ENCODE results near the gene FGGY.
"Not testable (repeated sequence)": the region's sequence is repeated elsewhere in the genome, so short reads cannot be mapped to it uniquely, and the experiment has no call there.

The FGGY gene, protein sequence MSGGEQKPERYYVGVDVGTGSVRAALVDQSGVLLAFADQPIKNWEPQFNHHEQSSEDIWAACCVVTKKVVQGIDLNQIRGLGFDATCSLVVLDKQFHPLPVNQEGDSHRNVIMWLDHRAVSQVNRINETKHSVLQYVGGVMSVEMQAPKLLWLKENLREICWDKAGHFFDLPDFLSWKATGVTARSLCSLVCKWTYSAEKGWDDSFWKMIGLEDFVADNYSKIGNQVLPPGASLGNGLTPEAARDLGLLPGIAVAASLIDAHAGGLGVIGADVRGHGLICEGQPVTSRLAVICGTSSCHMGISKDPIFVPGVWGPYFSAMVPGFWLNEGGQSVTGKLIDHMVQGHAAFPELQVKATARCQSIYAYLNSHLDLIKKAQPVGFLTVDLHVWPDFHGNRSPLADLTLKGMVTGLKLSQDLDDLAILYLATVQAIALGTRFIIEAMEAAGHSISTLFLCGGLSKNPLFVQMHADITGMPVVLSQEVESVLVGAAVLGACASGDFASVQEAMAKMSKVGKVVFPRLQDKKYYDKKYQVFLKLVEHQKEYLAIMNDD
- total RNA-seq, result 7.9 to 24.1 (median 14.5) reads per million in 18 experiments

DNA sequence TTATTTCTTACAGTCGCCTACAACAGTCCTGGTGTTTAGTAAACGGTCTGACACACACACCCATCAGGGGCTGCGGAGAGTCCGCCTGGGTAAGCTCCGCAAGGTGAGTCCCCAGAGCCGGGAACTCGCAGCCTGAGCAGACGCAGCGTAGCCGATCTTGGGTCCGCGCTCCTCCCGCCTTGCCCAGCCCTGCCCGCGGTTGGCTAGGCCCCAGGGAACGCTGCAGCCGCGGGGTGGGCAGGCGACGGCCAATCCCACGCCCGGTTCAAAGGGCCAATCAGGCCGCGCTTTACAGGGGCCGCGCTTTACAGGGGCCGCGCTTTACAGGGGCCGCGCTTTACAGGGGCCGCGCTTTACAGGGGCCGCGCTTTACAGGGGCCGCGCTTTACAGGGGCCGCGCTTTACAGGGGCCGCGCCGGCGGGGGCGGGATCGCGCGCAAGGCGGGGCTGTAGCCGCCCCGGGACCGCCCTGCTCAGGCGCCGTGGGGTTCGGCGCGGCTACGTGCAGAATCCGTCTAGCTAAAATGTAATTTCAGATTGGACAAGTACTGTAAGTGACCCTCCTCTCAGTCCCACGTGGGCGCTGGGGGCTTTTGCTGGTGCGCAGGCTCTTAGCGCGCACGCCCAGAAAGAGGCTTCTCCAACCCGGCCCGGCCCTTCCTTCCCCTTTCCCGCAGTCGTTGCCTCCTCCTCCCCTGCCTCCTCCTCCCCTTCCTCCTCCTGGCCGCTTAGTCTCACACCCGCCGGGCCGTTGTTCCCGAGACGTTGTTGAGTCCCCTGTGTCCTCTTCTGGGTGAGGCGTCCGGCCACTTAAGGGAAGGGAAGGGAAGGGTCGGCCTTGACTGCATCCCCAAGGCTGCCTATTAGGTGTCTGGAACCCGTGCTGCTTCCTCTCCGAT, at the start of gene FGGY:
Gene FGGY, plus strand, starts transcription at position 737 of the 899 bp plus-strand sequence. CDS start 24,456 bp downstream, outside the sequence.
- DNase-seq, result peak; percentile 100

- DNase-seq, result no peak
These were observed 48.1 kb upstream of the FGGY start for GRCh38 chr1:59248758-59249157.

DNA sequence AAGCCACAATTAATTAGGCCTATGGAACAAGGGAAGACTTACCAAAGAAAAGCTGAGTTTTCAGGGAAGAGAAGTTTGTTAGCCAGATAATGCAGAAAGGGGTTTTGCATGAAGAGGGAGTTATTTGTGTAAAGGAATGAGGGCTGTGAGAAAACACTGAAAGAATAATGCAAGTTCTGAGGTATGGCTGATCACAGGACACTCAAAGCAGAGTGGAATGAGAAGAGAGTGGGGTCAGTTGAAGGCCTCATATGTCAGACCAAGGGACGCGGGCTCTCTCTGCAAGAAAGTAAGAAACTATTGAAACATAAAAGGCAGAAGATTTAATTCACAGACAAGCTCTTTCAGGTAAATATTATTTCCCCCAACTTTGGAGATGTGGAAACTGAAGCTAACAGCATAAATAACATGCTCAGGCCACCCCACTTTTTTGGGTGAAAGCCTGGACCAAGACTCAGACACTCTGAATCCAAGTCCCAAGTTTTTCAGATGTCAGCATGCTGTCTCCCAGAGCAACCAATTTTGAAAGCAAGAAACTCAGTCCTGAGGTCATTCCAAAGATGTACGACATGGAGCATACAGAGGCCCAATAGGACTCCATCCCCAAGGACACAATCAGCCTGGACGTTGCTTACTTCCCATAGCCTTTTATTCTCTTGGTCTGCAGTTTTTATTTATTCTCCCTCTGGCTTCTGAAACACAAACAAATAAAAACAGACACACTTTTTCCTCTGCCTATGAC, 47.3 kb upstream of the FGGY start:
- DNase-seq, result no peak

DNA sequence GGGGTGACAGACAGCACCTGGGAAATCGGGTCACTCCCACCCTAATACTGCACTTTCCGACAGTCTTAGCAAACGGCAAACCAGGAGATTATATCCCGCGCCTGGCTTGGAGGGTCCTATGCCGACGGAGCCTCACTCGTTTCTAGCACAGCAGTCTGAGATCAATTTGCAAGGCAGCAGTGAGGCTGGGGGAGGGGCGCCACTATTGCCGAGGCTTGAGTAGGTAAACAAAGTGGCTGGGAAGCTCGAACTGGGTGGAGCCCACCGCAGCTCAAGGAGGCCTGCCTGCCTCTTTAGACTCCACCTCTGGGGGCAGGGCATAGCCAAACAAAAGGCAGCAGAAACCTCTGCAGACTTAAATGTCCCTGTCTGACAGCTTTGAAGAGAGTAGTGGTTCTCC, 45.8 kb upstream of the FGGY start:
- not testable (repeated sequence) for DNase-seq

DNA sequence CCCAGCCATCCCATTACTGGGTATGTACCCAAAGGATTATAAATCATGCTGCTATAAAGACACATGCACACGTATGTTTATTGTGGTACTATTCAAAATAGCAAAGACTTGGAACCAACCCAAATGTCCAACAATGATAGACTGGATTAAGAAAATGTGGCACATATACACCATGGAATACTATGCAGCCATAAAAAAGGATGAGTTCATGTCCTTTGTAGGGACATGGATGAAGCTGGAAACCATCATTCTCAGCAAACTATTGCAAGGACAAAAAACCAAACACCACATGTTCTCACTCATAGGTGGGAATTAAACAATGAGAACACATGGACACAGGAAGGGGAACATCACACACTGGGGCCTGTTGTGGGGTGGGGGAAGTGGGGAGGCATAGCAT, 40.5 kb upstream of the FGGY start:
- DNase-seq, result not testable (repeated sequence)

DNA sequence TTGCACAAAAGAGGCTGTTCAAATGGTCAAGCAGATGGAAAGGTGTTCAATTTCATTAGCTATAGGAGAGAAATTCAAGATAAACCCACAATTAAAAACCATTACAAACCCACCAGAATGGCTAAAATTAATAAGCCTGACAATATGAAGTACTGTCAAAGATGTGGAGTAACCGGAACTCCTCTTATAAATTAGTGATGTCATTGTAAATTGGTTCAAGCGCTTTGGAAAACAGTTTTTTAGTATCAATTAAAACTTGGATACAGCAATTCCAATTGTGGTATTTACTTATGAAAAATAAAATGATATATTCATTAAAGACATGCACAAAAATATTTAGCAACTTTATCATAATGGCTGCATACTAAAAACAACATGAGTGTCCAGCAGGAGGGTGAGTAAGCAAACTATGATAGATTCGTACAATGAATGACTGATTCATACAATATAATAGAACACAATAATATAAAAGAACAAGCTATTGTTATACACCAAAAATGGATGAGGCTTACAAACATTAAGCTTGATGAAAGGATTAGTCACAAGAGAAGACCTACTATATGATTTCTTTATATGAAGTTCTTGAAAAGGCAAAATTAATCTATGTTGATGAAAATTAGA, 38.4 kb upstream of the FGGY start:
- DNase-seq, result no peak

DNA sequence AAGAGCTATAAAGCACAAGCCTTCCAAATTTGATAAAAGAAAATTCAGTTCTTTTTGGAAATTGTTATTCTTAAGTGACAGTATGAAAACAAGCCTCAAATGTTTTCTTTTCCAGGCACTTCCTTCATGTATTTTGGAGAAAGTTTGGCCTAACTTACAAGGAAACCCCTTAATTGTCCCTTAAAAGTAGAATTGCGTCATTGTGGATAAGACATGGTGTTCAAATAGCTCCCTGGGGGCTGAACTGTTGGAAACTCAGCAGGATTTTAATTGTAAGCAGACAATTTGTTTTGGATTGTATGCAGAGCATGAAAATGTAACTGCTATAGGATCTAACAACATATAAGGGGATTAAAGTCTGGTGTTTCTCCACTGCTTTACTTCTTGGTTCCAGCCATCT, 35.4 kb upstream of the FGGY start:
- no peak for DNase-seq

DNA sequence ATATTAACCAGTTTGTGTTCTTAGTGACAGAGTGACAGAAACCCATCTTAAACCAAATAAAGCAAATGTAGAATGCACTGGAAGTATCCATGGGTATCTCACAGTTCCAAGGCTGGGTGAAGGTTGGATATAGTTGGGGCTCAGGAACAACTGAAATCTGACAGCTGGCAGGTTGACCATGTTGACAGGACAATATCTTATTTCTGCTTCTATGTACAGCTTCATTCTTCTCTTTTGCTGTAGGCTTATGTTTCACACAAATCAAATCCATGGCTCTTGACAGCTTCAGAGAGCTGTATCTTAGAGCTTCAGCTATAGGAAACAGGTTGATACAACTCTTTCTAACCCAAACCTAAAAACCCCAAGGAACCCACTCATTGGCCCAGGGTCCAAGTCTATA, 34.3 kb upstream of the FGGY start:
- DNase-seq, result no peak

- DNase-seq, result no peak
These were observed 33.8 kb upstream of the FGGY start for GRCh38 chr1:59263111-59263510.

DNA sequence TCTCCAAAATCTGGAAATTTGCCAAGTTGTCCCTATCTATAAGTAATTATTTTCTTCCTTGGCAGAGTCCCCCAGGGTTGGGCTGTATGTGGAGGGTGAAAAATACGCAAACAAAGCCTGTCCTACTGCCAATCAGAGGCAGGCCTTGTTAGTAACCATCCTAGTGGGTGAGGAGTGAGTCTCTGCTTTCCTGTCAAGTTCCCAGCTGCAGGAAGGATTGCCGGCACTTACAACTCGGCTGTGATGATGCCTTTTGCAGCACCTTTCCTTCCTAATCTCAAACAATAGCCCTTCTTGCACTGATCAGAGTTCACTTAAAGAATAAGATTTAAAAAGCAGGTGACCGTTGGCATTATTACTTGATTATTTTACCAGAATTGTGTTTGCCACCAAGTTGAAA, 31.3 kb upstream of the FGGY start:
- DNase-seq, result no peak

DNA sequence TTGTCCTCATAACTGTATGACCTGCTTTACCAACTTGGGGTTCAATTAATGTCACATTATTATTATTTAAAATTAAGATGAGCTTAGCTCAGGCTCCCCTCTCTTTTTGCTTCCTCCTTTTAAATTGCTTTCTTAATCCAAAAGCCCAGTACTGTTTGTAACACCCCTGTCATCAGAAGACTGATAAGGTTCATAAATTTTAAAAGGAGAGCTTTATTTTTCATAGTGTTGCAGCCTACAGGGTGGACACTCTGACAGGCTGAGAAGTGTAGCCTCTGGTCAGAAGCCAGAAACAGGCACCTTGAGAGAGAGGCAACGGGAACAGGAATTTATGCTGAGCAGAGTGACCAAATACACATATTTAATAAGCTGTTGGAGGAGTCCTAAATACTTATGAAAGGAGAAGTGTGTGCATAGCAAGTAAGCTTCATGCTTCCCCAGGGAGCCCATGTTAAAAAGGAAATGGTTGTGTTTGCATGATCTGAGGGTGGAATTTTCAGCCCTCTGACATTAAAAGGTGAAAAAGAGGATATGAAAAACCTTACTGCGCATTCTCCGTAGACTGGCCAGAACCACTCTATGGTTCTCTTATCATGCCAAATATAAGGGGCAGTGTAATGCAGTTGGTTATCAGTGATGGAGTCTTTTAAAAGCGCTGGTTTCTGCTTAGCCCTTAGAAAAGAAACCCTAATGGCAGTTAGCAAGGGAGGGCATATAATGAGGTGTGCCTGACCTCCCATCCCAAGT, 30.5 kb upstream of the FGGY start:
- peak; percentile 77 to 83 for DNase-seq

GRCh38 chr1:59266927-59267293, 30.0 kb upstream of the FGGY start:
- no peak for DNase-seq

GRCh38 chr1:59268406-59268805, 28.5 kb upstream of the FGGY start:
- peak; percentile 28 to 32 for DNase-seq

DNA sequence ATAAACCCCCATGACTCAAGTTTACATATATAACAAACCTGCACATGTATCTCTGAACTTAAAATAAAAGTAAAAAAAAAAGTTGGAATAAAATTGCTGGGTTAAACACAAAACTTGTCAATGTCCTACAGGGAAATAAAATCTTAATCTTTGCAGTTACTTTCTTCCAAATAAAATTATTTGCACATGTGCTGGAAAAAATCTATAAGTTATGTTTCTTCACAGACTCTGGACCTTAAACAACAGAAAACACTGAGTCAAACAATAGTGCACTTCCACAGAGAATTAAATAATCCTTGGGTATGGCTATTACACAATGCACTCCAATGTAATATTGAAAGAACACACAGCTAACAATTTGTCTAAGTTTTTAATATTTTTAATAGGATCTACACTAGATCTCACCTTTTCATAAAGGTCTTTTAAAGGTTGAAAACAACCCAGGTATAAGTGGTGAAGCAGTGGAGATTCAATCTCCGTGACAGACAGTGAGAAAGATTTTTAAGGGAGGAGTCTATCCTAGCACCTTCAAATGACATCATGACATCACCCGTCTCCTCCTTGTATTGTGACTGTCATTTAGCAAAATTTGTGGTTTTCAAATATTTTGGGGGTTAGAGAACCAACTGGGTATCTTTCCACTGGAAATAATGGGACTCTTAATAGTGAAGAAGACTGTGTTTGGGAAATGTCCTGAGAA, 25.2 kb upstream of the FGGY start:
- no peak for DNase-seq

DNA sequence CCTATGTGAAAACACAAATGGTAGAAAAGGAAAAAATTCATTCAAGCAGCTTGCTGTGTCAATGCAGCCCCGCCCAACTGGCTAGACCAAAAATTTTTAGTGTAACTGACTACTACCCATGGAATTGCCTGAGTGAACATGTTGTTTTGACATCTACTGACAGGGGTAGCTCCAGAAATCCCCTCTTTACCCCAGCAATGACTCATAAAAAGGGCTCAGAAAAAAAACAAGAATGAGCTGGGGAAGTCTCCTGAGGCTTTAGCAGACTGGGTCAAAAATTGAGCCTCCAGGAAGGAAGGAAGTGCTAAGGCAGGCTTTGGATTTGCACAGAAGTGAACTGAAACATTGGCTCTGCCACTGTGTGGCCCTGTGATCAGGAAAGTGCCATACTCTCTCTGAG, 24.4 kb upstream of the FGGY start:
- peak; percentile 18 to 39 for DNase-seq

- no peak for DNase-seq
These were observed 20.4 kb upstream of the FGGY start for GRCh38 chr1:59276439-59276851.

GRCh38 chr1:59278780-59279354, 18.0 kb upstream of the FGGY start:
- DNase-seq, result no peak

DNA sequence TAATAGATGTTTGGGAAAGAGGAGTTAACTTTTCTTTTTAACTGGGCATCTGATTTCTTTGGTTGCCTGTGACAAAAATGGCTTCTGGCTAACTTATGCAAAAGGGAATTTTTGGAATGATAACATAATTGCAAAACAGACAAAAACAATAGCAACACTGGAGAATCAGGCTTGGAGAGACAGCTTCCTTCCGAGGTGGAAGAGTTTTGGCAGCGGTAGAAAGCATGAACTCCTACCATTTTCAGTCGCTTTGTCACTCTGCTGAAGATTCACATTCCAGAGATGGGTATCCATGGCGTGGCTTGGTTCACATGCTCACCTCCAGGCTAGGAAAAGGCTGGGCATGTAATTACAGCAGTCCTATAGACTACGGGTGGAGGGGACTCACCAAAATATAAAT, 17.2 kb upstream of the FGGY start:
- DNase-seq, result no peak

GRCh38 chr1:59282951-59283350, 13.9 kb upstream of the FGGY start:
- peak; percentile 61 to 84 for DNase-seq

DNA sequence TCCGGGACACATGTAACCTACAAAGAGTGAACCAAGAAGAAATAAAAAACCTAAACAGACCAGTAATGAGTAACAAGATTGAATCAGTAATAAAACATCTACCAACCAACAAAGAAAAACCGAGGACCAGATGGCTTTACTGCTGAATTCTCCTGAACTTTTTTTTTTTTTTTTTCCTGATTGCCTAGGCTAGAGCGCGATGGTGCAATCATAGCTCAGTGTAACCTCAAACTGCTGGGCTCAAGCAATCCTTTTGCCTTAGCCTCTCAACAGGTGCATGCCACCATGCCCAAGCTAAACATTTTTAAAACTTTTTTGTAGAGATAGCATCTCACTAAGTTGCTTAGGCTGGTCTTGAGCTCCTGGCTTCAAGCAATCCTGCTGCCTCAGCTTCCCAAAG, 11.2 kb upstream of the FGGY start:
- DNase-seq, result no peak
